Measurements from ENCODE around the gene HAP1. TPM values are rescaled to one million over a fixed set of nuclear protein-coding genes. Genes with fewer than 3 reads are reported as not detected.
A peak's percentile ranks its signal among the peaks of the same experiment; 100 is the strongest.

The HAP1 gene
- total and polyA plus RNA-seq, 2 experiments from 2014 or later: 0.03 to 0.44 TPM

GRCh38 chr17:41723801-41724475 is 10.5 kb downstream of the HAP1 start:
- 77% methylated on average over 12 of the region's 12 CpGs for WGBS (ENCODE audit: low lambda C conversion rate, missing lambda C conversion rate)
- Histone ChIP-seq H4K20me1 (ENCODE audit: insufficient read depth, poor library complexity, severe bottlenecking) (no peaks in the 10 kb centered on the region), H3K4me1 (ENCODE audit: insufficient read depth) (no peaks in the 10 kb centered on the region), H3K79me2 (no peaks in the 10 kb centered on the region), H2AFZ (no peak overlapping the region), H3K4me2 (no peak overlapping the region), H3K9me3 (ENCODE audit: low read depth) (no peaks in the 10 kb centered on the region), H3K36me3 (replicated peaks; ENCODE audit: insufficient read depth, low read depth) (no peaks in the 10 kb centered on the region), H3K4me3 (no peak overlapping the region), H3K27ac (no peak overlapping the region), H3K27me3 (no peaks in the 10 kb centered on the region), H3K9me2 (replicated peaks; ENCODE audit: insufficient read depth) (no peaks in the 10 kb centered on the region)
- TF ChIP-seq EZH2phosphoT487 (IDR thresholded peaks at IDR 0.05; ENCODE audit: low read depth, severe bottlenecking, unreplicated experiment) (no peak), EZH2 (IDR thresholded peaks at IDR 0.05; ENCODE audit: borderline replicate concordance) (no peak)
- TF ChIP-seq, protein P1, sequence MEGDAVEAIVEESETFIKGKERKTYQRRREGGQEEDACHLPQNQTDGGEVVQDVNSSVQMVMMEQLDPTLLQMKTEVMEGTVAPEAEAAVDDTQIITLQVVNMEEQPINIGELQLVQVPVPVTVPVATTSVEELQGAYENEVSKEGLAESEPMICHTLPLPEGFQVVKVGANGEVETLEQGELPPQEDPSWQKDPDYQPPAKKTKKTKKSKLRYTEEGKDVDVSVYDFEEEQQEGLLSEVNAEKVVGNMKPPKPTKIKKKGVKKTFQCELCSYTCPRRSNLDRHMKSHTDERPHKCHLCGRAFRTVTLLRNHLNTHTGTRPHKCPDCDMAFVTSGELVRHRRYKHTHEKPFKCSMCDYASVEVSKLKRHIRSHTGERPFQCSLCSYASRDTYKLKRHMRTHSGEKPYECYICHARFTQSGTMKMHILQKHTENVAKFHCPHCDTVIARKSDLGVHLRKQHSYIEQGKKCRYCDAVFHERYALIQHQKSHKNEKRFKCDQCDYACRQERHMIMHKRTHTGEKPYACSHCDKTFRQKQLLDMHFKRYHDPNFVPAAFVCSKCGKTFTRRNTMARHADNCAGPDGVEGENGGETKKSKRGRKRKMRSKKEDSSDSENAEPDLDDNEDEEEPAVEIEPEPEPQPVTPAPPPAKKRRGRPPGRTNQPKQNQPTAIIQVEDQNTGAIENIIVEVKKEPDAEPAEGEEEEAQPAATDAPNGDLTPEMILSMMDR (IDR thresholded peaks at IDR 0.05; ENCODE audit: poor library complexity): no peak
- no peak for DNase-seq (ENCODE audit: low spot score)

- Histone ChIP-seq H3K27me3 (no peaks in the 10 kb centered on the region), H3K4me1 (ENCODE audit: insufficient read depth) (no peaks in the 10 kb centered on the region), H3K4me2 (no peak overlapping the region), H3K36me3 (replicated peaks; ENCODE audit: insufficient read depth, low read depth) (no peaks in the 10 kb centered on the region), H3K79me2 (no peaks in the 10 kb centered on the region), H3K9me2 (replicated peaks; ENCODE audit: insufficient read depth) (no peaks in the 10 kb centered on the region), H3K4me3 (no peak overlapping the region), H3K9me3 (ENCODE audit: low read depth) (no peaks in the 10 kb centered on the region), H4K20me1 (ENCODE audit: insufficient read depth, poor library complexity, severe bottlenecking) (no peaks in the 10 kb centered on the region), H3K27ac (no peak overlapping the region), H2AFZ (no peak overlapping the region)
- 85% methylated on average over 7 of the region's 7 CpGs for WGBS (ENCODE audit: low lambda C conversion rate, missing lambda C conversion rate)
- no peak for DNase-seq (ENCODE audit: low spot score)
- TF ChIP-seq EZH2phosphoT487 (IDR thresholded peaks at IDR 0.05; ENCODE audit: low read depth, severe bottlenecking, unreplicated experiment) (no peak), EZH2 (IDR thresholded peaks at IDR 0.05; ENCODE audit: borderline replicate concordance) (no peak)
- TF ChIP-seq, protein P1 (IDR thresholded peaks at IDR 0.05; ENCODE audit: poor library complexity): no peak
These were observed 12.2 kb downstream of the HAP1 start for GRCh38 chr17:41722231-41722630.

DNA sequence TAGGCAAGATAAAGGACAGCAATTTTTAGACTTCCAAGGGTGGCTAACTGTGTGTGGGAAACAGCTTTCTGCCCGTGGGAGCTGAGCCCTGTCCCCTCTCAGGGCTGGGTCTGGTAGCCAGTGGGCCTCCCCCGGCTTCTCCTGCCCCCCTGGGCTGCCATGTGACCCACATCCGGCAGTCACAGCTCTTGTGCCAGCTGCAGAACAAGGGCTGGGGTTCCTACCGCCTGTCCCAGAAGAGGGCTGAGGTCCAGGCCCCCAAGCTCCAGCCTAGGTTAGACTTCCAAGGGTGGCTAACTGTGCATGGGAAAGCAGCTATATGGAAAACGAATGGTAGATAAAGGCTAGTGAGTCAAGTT is 16.2 kb downstream of the HAP1 start:
- no peaks in the 10 kb centered on the region for H3K79me2 ChIP-seq
- peak overlapping the region; percentile 39 for H3K27ac ChIP-seq
- H3K27me3 ChIP-seq: no peaks in the 10 kb centered on the region
- no peak overlapping the region for H3K4me3 ChIP-seq
- no peak overlapping the region for H3K4me2 ChIP-seq
- no peaks in the 10 kb centered on the region for H4K20me1 ChIP-seq (ENCODE audit: insufficient read depth, poor library complexity, severe bottlenecking)
- TF ChIP-seq EZH2 (IDR thresholded peaks at IDR 0.05; ENCODE audit: borderline replicate concordance): no peak
- no peak for TF ChIP-seq EZH2phosphoT487 (IDR thresholded peaks at IDR 0.05; ENCODE audit: low read depth, severe bottlenecking, unreplicated experiment)
- TF ChIP-seq, protein P1 (IDR thresholded peaks at IDR 0.05; ENCODE audit: poor library complexity): no peak
- H3K36me3 ChIP-seq (replicated peaks; ENCODE audit: insufficient read depth, low read depth): no peaks in the 10 kb centered on the region
- H3K9me2 ChIP-seq (replicated peaks; ENCODE audit: insufficient read depth): no peaks in the 10 kb centered on the region
- WGBS (ENCODE audit: low lambda C conversion rate, missing lambda C conversion rate): 68% methylated on average over 5 of the region's 5 CpGs
- DNase-seq (ENCODE audit: low spot score): no peak
- no peaks in the 10 kb centered on the region for H3K9me3 ChIP-seq (ENCODE audit: low read depth)
- no peak overlapping the region for H2AFZ ChIP-seq
- H3K4me1 ChIP-seq (ENCODE audit: insufficient read depth): no peaks in the 10 kb centered on the region

All from hepatocyte (in vitro differentiated cells).